HEK293 (cell line): ENCODE data around the gene HPCAL1.

ENCODE experiments used
- PRDM1 ChIP-seq: fragments of 450-650 bp; formaldehyde crosslinking; IDR thresholded peaks from 2 replicates; pipeline ENCODE4; 2016; ENCODE audit warnings: missing biosample characterization, missing genetic modification characterization
- ZBTB8A ChIP-seq: fragments of 450-650 bp; formaldehyde crosslinking; IDR thresholded peaks from 2 replicates; pipeline ENCODE4 v1.5.1; 2016; ENCODE audit warnings: missing biosample characterization, missing genetic modification characterization
- ZNF114 ChIP-seq: fragments of 450-650 bp; formaldehyde crosslinking; IDR thresholded peaks from 2 replicates; pipeline ENCODE4 v1.5.0; 2017; ENCODE audit warnings: missing biosample characterization, missing genetic modification characterization
- ZNF214 ChIP-seq: fragments of 450-650 bp; formaldehyde crosslinking; IDR thresholded peaks from 2 replicates; pipeline ENCODE4 v1.5.1; 2017; ENCODE audit warnings: missing biosample characterization, mild to moderate bottlenecking, missing genetic modification characterization, borderline replicate concordance
- ZNF274 ChIP-seq, 2 experiments: fragments of 200-500 bp in 1 of 2; fragments of 450-650 bp in 1 of 2; sonication (Bioruptor generic) in 1 of 2; formaldehyde crosslinking in 1 of 2; IDR thresholded peaks; 2 replicates each; pipeline versions ENCODE4 v1.5.1 to v1.6.1; 2014 to 2016; ENCODE audit warnings: borderline replicate concordance in 1 of 2, inconsistent platforms in 1 of 2, low read length in 1 of 2, missing biosample characterization in 1 of 2, missing genetic modification characterization in 1 of 2
- ZNF423 ChIP-seq: fragments of 450-650 bp; formaldehyde crosslinking; IDR thresholded peaks from 2 replicates; pipeline ENCODE4 v1.5.1; 2016; ENCODE audit warnings: missing biosample characterization, missing genetic modification characterization
- ZNF549 ChIP-seq: fragments of 450-650 bp; IDR thresholded peaks from 2 replicates; pipeline ENCODE4 v1.5.1; 2018; ENCODE audit warnings: missing biosample characterization, missing genetic modification characterization, mild to moderate bottlenecking, inconsistent platforms, moderate library complexity
- ZNF664 ChIP-seq: fragments of 450-650 bp; formaldehyde crosslinking; IDR thresholded peaks from 2 replicates; pipeline ENCODE4 v1.5.1; 2016; ENCODE audit warnings: missing biosample characterization, missing genetic modification characterization
- ZSCAN30 ChIP-seq: fragments of 450-650 bp; IDR thresholded peaks from 2 replicates; pipeline ENCODE4 v1.5.1; 2018; ENCODE audit warnings: missing biosample characterization, mild to moderate bottlenecking, missing genetic modification characterization, moderate library complexity
- TF ChIP-seq, protein P1 (sequence below): fragments of 450-650 bp; formaldehyde crosslinking; IDR thresholded peaks from 2 replicates; pipeline ENCODE4 v1.5.1; 2016; ENCODE audit warnings: missing biosample characterization, missing genetic modification characterization
- TF ChIP-seq, protein P2 (sequence below): fragments of 450-650 bp; formaldehyde crosslinking; conservative IDR thresholded peaks from 2 replicates; pipeline ENCODE4 v1.5.1; 2016; ENCODE audit warnings: low read depth, missing biosample characterization, missing genetic modification characterization

GRCh38 chr2:10392951-10393639 lies 90.4 kb downstream of the HPCAL1 start:
- TF ChIP-seq, protein P1, sequence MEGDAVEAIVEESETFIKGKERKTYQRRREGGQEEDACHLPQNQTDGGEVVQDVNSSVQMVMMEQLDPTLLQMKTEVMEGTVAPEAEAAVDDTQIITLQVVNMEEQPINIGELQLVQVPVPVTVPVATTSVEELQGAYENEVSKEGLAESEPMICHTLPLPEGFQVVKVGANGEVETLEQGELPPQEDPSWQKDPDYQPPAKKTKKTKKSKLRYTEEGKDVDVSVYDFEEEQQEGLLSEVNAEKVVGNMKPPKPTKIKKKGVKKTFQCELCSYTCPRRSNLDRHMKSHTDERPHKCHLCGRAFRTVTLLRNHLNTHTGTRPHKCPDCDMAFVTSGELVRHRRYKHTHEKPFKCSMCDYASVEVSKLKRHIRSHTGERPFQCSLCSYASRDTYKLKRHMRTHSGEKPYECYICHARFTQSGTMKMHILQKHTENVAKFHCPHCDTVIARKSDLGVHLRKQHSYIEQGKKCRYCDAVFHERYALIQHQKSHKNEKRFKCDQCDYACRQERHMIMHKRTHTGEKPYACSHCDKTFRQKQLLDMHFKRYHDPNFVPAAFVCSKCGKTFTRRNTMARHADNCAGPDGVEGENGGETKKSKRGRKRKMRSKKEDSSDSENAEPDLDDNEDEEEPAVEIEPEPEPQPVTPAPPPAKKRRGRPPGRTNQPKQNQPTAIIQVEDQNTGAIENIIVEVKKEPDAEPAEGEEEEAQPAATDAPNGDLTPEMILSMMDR (tag by site-specific recombination), result no peak
- TF ChIP-seq, protein P2, sequence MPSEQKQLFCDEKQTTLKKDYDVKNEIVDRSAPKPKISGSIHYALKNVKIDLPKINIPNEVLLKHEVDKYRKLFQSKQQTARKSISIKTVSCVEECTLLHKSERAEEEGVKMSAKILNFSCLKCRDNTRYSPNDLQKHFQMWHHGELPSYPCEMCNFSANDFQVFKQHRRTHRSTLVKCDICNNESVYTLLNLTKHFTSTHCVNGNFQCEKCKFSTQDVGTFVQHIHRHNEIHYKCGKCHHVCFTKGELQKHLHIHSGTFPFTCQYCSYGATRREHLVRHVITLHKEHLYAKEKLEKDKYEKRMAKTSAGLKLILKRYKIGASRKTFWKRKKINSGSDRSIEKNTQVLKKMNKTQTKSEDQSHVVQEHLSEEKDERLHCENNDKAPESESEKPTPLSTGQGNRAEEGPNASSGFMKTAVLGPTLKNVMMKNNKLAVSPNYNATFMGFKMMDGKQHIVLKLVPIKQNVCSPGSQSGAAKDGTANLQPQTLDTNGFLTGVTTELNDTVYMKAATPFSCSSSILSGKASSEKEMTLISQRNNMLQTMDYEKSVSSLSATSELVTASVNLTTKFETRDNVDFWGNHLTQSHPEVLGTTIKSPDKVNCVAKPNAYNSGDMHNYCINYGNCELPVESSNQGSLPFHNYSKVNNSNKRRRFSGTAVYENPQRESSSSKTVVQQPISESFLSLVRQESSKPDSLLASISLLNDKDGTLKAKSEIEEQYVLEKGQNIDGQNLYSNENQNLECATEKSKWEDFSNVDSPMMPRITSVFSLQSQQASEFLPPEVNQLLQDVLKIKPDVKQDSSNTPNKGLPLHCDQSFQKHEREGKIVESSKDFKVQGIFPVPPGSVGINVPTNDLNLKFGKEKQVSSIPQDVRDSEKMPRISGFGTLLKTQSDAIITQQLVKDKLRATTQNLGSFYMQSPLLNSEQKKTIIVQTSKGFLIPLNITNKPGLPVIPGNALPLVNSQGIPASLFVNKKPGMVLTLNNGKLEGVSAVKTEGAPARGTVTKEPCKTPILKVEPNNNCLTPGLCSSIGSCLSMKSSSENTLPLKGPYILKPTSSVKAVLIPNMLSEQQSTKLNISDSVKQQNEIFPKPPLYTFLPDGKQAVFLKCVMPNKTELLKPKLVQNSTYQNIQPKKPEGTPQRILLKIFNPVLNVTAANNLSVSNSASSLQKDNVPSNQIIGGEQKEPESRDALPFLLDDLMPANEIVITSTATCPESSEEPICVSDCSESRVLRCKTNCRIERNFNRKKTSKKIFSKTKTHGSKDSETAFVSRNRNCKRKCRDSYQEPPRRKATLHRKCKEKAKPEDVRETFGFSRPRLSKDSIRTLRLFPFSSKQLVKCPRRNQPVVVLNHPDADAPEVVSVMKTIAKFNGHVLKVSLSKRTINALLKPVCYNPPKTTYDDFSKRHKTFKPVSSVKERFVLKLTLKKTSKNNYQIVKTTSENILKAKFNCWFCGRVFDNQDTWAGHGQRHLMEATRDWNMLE (tag by site-specific recombination), result no peak
- TF ChIP-seq PRDM1 (tag by site-specific recombination), result no peak
- TF ChIP-seq ZNF114, result no peak
- TF ChIP-seq ZNF274 (IDR thresholded peaks at IDR 0.05; ENCODE audit: low read length), result no peak
- TF ChIP-seq ZNF274 (tag by site-specific recombination; IDR thresholded peaks at IDR 0.05; ENCODE audit: borderline replicate concordance), result no peak
- no peak for TF ChIP-seq ZNF214 (tag by site-specific recombination)
- no peak for TF ChIP-seq ZSCAN30
- TF ChIP-seq ZNF664 (tag by site-specific recombination), result no peak
- TF ChIP-seq ZBTB8A (tag by site-specific recombination), result no peak
- no peak for TF ChIP-seq ZNF549
- no peak for TF ChIP-seq ZNF423 (tag by site-specific recombination)
